CD14-positive monocyte (primary cell): ENCODE measurements around the gene SPACDR. TPM values are rescaled to one million over a fixed set of nuclear protein-coding genes. Genes with fewer than 3 reads are reported as not detected.

Experiments
- DNase-seq, 3 donors: peaks; one replicate each; pipeline ENCODE4 v3.0.0-alpha.2; 2011 to 2022
- H2AFZ ChIP-seq: 2 replicates; pipeline ENCODE4 v1.6.0; 2012; ENCODE audit warnings: mild to moderate bottlenecking, low read depth, low read length, inconsistent platforms; ENCODE audit not compliant: insufficient read depth, poor library complexity, severe bottlenecking
- H3K27ac ChIP-seq, 2 donors: 1 replicate in 1 of 2; 2 replicates in 1 of 2; pipeline ENCODE4 v1.5.1; 2012 to 2013; ENCODE audit warnings: low read length in 2 of 2, control low read depth in 1 of 2, inconsistent platforms in 1 of 2, low read depth in 1 of 2, mild to moderate bottlenecking in 1 of 2
- H3K27me3 ChIP-seq, 2 donors: one replicate each; pipeline versions ENCODE4 v1.6.0 to v1.6.1; 2011 to 2013; ENCODE audit warnings: low read length in 2 of 2; ENCODE audit not compliant: control insufficient read depth in 2 of 2, insufficient read depth in 2 of 2
- H3K36me3 ChIP-seq, 2 donors: replicated peaks in 1 of 2; 1 replicate in 1 of 2; 2 replicates in 1 of 2; pipeline versions ENCODE4 v1.5.1 to v1.6.1; 2012 to 2013; ENCODE audit warnings: low read length in 2 of 2, control low read depth in 1 of 2, inconsistent platforms in 1 of 2, mild to moderate bottlenecking in 1 of 2; ENCODE audit not compliant: insufficient read depth in 2 of 2, control insufficient read depth in 1 of 2
- H3K4me1 ChIP-seq, 2 donors: 1 replicate in 1 of 2; 2 replicates in 1 of 2; pipeline versions ENCODE4 v1.5.1 to v1.6.1; 2012 to 2013; ENCODE audit warnings: low read length in 2 of 2, control low read depth in 1 of 2, inconsistent platforms in 1 of 2, mild to moderate bottlenecking in 1 of 2, moderate library complexity in 1 of 2; ENCODE audit not compliant: insufficient read depth in 2 of 2, control insufficient read depth in 1 of 2
- H3K4me2 ChIP-seq: replicated peaks from 2 replicates; pipeline ENCODE3; 2012; ENCODE audit warnings: low read length, moderate library complexity, mild to moderate bottlenecking; ENCODE audit not compliant: poor library complexity, severe bottlenecking; ENCODE audit errors: extremely low read depth
- H3K4me3 ChIP-seq, 3 experiments: fragments of 200-600 bp in 1 of 3; sonication (generic) in 1 of 3; replicated peaks in 1 of 3; 1 replicate in 2 of 3; 2 replicates in 1 of 3; pipeline ENCODE4 v1.5.1; 2011 to 2013; ENCODE audit warnings: low read length in 3 of 3, mild to moderate bottlenecking in 3 of 3, control low read depth in 2 of 3, low read depth in 2 of 3, inconsistent platforms in 1 of 3, moderate library complexity in 1 of 3
- H3K79me2 ChIP-seq: 2 replicates; pipeline ENCODE4 v1.6.0; 2012; ENCODE audit warnings: mild to moderate bottlenecking, control low read depth, inconsistent platforms, low read length, moderate library complexity; ENCODE audit not compliant: insufficient read depth
- H3K9ac ChIP-seq: 2 replicates; pipeline ENCODE4 v1.6.0; 2017; ENCODE audit warnings: low read length, mild to moderate bottlenecking; ENCODE audit not compliant: insufficient read depth, poor library complexity, severe bottlenecking
- H3K9me3 ChIP-seq, 2 donors: replicated peaks in 1 of 2; 1 replicate in 1 of 2; 2 replicates in 1 of 2; pipeline versions ENCODE4 v1.5.1 to v1.6.1; 2012 to 2013; ENCODE audit warnings: low read length in 2 of 2, control low read depth in 1 of 2; ENCODE audit not compliant: control insufficient read depth in 1 of 2, insufficient read depth in 1 of 2
- H4K20me1 ChIP-seq: 2 replicates; pipeline ENCODE4 v1.6.0; 2012; ENCODE audit warnings: mild to moderate bottlenecking, low read length, control low read depth, moderate library complexity; ENCODE audit not compliant: insufficient read depth
- H3K27ac Mint-ChIP-seq, 7 donors: one replicate each; pipeline ENCODE4 v1.8.0; 2020; ENCODE audit warnings: mild to moderate bottlenecking in 7 of 7, mixed read lengths in 7 of 7, moderate library complexity in 6 of 7, inconsistent platforms in 2 of 7
- H3K27me3 Mint-ChIP-seq, 3 donors: one replicate each; pipeline ENCODE4 v1.8.0; 2021 to 2022; ENCODE audit warnings: low read depth in 3 of 3, mild to moderate bottlenecking in 3 of 3, mixed read lengths in 3 of 3, moderate library complexity in 3 of 3, inconsistent platforms in 1 of 3
- H3K36me3 Mint-ChIP-seq, 2 donors: one replicate each; pipeline ENCODE4 v1.8.0; 2020; ENCODE audit warnings: mixed read lengths in 2 of 2, inconsistent platforms in 1 of 2, mild to moderate bottlenecking in 1 of 2
- H3K4me1 Mint-ChIP-seq: one replicate; pipeline ENCODE4 v1.8.0; 2020; ENCODE audit warnings: mild to moderate bottlenecking, mixed read lengths
- H3K4me3 Mint-ChIP-seq, 2 donors: one replicate each; pipeline ENCODE4 v1.8.0; 2020; ENCODE audit warnings: mild to moderate bottlenecking in 2 of 2, mixed read lengths in 2 of 2, moderate library complexity in 1 of 2
- H3K9me3 Mint-ChIP-seq, 7 donors: one replicate each; pipeline ENCODE4 v1.8.0; 2020 to 2022; ENCODE audit warnings: mixed read lengths in 7 of 7, mild to moderate bottlenecking in 6 of 7, moderate library complexity in 6 of 7, inconsistent platforms in 2 of 7
- CTCF ChIP-seq: fragments of 200-600 bp; IDR thresholded peaks from one replicate; pipeline ENCODE4 v1.8.0; 2022; ENCODE audit warnings: antibody characterized with exemption, mild to moderate bottlenecking
- WGBS: methylation state at CpG from one replicate; pipeline ENCODE4 v1.1.5; 2013; ENCODE audit warnings: missing lambda C conversion rate; ENCODE audit not compliant: insufficient coverage; 5-methylcytosine and 5-hydroxymethylcytosine counted together
- intact Hi-C, 2 donors: fragments of 100-400 bp; cut with micrococcal nuclease; formaldehyde crosslinking; loops; one replicate each; pipeline versions ENCODE4 v1.15.0 to v1.15.1; 2023
- polyA plus RNA-seq, 3 donors: library from polyadenylated mRNA; depleted of rRNA in 1 of 3; unstranded in 2 of 3; stranded (reverse) in 1 of 3; fragments of 300-500 nt in 2 of 3; fragments of >200 nt in 1 of 3; fragmentation: Illumina TruSeq in 2 of 3; gene quantifications; 1 replicate in 2 of 3; 2 replicates in 1 of 3; pipeline ENCODE4 v1.2.3, GENCODE V29; 2012 to 2021

Gene SPACDR
- polyA plus RNA-seq, 3 donors = 0.40 to 2.5 TPM; not detected in 1

- Histone ChIP-seq H3K4me1 (peaks cover 32 to 50% of the 10 kb centered on the region in 2 donors), H3K9ac (no peak overlapping the region), H3K27ac (peak overlapping the region in 1 of 2 donors; percentile 89), H3K4me2 (peak overlapping the region; percentile 89), H3K79me2 (peaks cover 69% of the 10 kb centered on the region), H3K4me3 (peak overlapping the region in 1 of 3 experiments; percentile 90), H3K9me3 (no peaks in the 10 kb centered on the region), H3K36me3 (peaks cover 18 to 25% of the 10 kb centered on the region in 2 donors), H3K27me3 (no peaks in the 10 kb centered on the region), H4K20me1 (peaks cover 12% of the 10 kb centered on the region), H2AFZ (no peak overlapping the region)
- intact Hi-C loops = loop anchor here in 1 of 2 donors (10.0 kb wide), 1 partner anchor 240 kb away; the partner anchor contains the start of gene GNB2
- peaks cover 37% of the 10 kb centered on the region for H3K4me1 Mint-ChIP-seq
- H3K36me3 Mint-ChIP-seq = peaks cover 27 to 37% of the 10 kb centered on the region in 2 donors
- H3K9me3 Mint-ChIP-seq = no peaks in the 10 kb centered on the region
- H3K27ac Mint-ChIP-seq = peak overlapping the region in 6 of 7 donors; percentile 62 to 93 (median 88)
- peaks cover 0 to under 1% (median under 1%) of the 10 kb centered on the region in 3 donors for H3K27me3 Mint-ChIP-seq
- no peak for TF ChIP-seq CTCF
- H3K4me3 Mint-ChIP-seq = peak overlapping the region; percentile 83 to 86
- 85% methylated on average over 14 of the region's 22 CpGs for WGBS
- DNase-seq = no peak
Measured at GRCh38 chr7:100434297-100435144, 29.5 kb downstream of the SPACDR start.

GRCh38 chr7:100433592-100434296, 30.3 kb downstream of the SPACDR start:
- H3K36me3 Mint-ChIP-seq = peaks cover 27 to 37% of the 10 kb centered on the region in 2 donors

More at GRCh38 chr7:100433592-100434296, 30.3 kb downstream of the SPACDR start:
- no peak overlapping the region for H2AFZ ChIP-seq
- H3K4me1 ChIP-seq = peaks cover 32 to 50% of the 10 kb centered on the region in 2 donors
- peaks cover 0 to 2% (median 1%) of the 10 kb centered on the region in 3 donors for H3K27me3 Mint-ChIP-seq
- H3K4me2 ChIP-seq = no peak overlapping the region
- no peak overlapping the region for H3K27ac ChIP-seq
- intact Hi-C loops = loop anchor here in 1 of 2 donors (10.0 kb wide), 1 partner anchor 241 kb away; the partner anchor contains the start of gene GNB2
- H3K9me3 ChIP-seq = no peaks in the 10 kb centered on the region
- no peaks in the 10 kb centered on the region for H3K27me3 ChIP-seq
- peak overlapping the region in 1 of 2 donors; percentile 83 for H3K4me3 Mint-ChIP-seq
- peaks cover 12% of the 10 kb centered on the region for H4K20me1 ChIP-seq
- DNase-seq = no peak
- H3K9me3 Mint-ChIP-seq = no peaks in the 10 kb centered on the region
- peak overlapping the region in 6 of 7 donors; percentile 43 to 74 (median 56) for H3K27ac Mint-ChIP-seq
- TF ChIP-seq CTCF = no peak
- peaks cover 69% of the 10 kb centered on the region for H3K79me2 ChIP-seq
- no peak overlapping the region for H3K4me3 ChIP-seq
- H3K4me1 Mint-ChIP-seq = peaks cover 37% of the 10 kb centered on the region
- WGBS = 100% methylated on average over 3 of the region's 10 CpGs
- no peak overlapping the region for H3K9ac ChIP-seq
- H3K36me3 ChIP-seq = peaks cover 18 to 25% of the 10 kb centered on the region in 2 donors
